Body of pancreas (tissue), 4 donors: ENCODE results near the gene PPP2R2B. TPM values are rescaled to one million over a fixed set of nuclear protein-coding genes. Genes with fewer than 3 reads are reported as not detected.

Experiments
- ATAC-seq: fragments of 150-250 bp; one replicate; pipeline ENCODE4 v1.9.1; 2016
- DNase-seq, 4 donors: peaks; one replicate each; pipeline ENCODE4 v3.0.0-alpha.2; 2019
- H3K27ac ChIP-seq, 4 donors: fragments of 200-600 bp; sonication (generic); 1 replicate in 3 of 4; 2 replicates in 1 of 4; pipeline versions ENCODE4 v1.5.1 to v1.6.1; 2016 to 2019; ENCODE audit warnings: mild to moderate bottlenecking in 1 of 4, mixed read lengths in 1 of 4, moderate library complexity in 1 of 4
- H3K27me3 ChIP-seq, 2 donors: fragments of 200-600 bp; sonication (generic); one replicate each; pipeline ENCODE4 v1.6.0; 2016; ENCODE audit warnings: mild to moderate bottlenecking in 1 of 2
- H3K36me3 ChIP-seq, 2 donors: fragments of 200-600 bp; sonication (generic); replicated peaks in 1 of 2; 2 replicates each; pipeline ENCODE4 v1.5.1; 2016; ENCODE audit warnings: low read depth in 2 of 2; ENCODE audit not compliant: insufficient read depth in 1 of 2
- H3K4me1 ChIP-seq: fragments of 200-600 bp; sonication (generic); one replicate; pipeline ENCODE4 v1.6.0; 2016
- H3K4me3 ChIP-seq, 2 donors: fragments of 200-600 bp; sonication (generic); 1 replicate in 1 of 2; 2 replicates in 1 of 2; pipeline ENCODE4 v1.5.1; 2016 to 2019
- H3K9me3 ChIP-seq, 3 donors: fragments of 200-600 bp; sonication (generic); 1 replicate in 2 of 3; 2 replicates in 1 of 3; pipeline ENCODE4 v1.5.1; 2016
- CTCF ChIP-seq, 7 experiments: fragments of 450-650 bp in 4 of 7; fragments of 200-600 bp in 3 of 7; sonication (generic) in 3 of 7; IDR thresholded peaks; one replicate each; pipeline ENCODE4 v1.5.1; 2016 to 2019; ENCODE audit warnings: antibody characterized with exemption in 7 of 7
- POLR2A ChIP-seq, 3 donors: fragments of 450-650 bp; IDR thresholded peaks; one replicate each; pipeline ENCODE4 v1.6.1; 2016; ENCODE audit warnings: antibody characterized with exemption in 3 of 3, mild to moderate bottlenecking in 2 of 3
- WGBS, 2 donors: methylation state at CpG; one replicate each; pipeline ENCODE4 v1.1.5; 2017; 5-methylcytosine and 5-hydroxymethylcytosine counted together
- intact Hi-C: fragments of 100-400 bp; cut with DNase I; formaldehyde crosslinking; loops from one replicate; pipeline ENCODE4 v1.15.1; 2023
- total RNA-seq, 2 donors: library from RNA; depleted of rRNA; stranded (reverse); fragments of >200 nt; gene quantifications; one replicate each; pipeline ENCODE4 v1.1.0, GENCODE V29; 2016

The PPP2R2B gene
- total RNA-seq, 2 donors from 2014 or later: 0.26 TPM; not detected in 1

GRCh38 chr5:146765089-146765832 is 113.3 kb downstream of the PPP2R2B start:
- H3K4me1 ChIP-seq: no peaks in the 10 kb centered on the region
- DNase-seq (no peak), ATAC-seq (no peak)
- 64 to 65% methylated on average over 2 of the region's 2 CpGs for WGBS, 2 donors
- H3K27ac ChIP-seq: no peak overlapping the region
- no peak overlapping the region for H3K4me3 ChIP-seq
- TF ChIP-seq CTCF (IDR thresholded peaks at IDR 0.05) (no peak), POLR2A (IDR thresholded peaks at IDR 0.05) (no peak)
- no peaks in the 10 kb centered on the region for H3K36me3 ChIP-seq
- H3K27me3 ChIP-seq: no peaks in the 10 kb centered on the region
- H3K9me3 ChIP-seq: no peaks in the 10 kb centered on the region
- intact Hi-C loops: no loop called here

GRCh38 chr5:146762830-146763229 is 115.7 kb downstream of the PPP2R2B start:
- intact Hi-C loops: no loop called here
- no peak overlapping the region for H3K4me3 ChIP-seq
- TF ChIP-seq CTCF (IDR thresholded peaks at IDR 0.05) (no peak), POLR2A (IDR thresholded peaks at IDR 0.05) (no peak)
- DNase-seq: no peak
- no peak overlapping the region for H3K27ac ChIP-seq
- H3K4me1 ChIP-seq: peaks cover 6% of the 10 kb centered on the region
- peak; percentile 48 for ATAC-seq
- WGBS, 2 donors: 22% methylated on average over 3 to 5 of the region's 5 CpGs
- no peaks in the 10 kb centered on the region for H3K9me3 ChIP-seq
- H3K27me3 ChIP-seq: no peaks in the 10 kb centered on the region
- H3K36me3 ChIP-seq: no peaks in the 10 kb centered on the region

- Histone ChIP-seq H3K4me1 (peaks cover 6% of the 10 kb centered on the region), H3K4me3 (no peak overlapping the region), H3K27me3 (no peaks in the 10 kb centered on the region), H3K27ac (no peak overlapping the region), H3K9me3 (no peaks in the 10 kb centered on the region), H3K36me3 (no peaks in the 10 kb centered on the region)
- ATAC-seq: no peak
- intact Hi-C loops: no loop called here
- TF ChIP-seq CTCF (IDR thresholded peaks at IDR 0.05) (no peak), POLR2A (IDR thresholded peaks at IDR 0.05) (no peak)
- no peak for DNase-seq
- 55 to 60% methylated on average over 1 of the region's 1 CpG for WGBS, 2 donors
These were observed 116.7 kb downstream of the PPP2R2B start for GRCh38 chr5:146761811-146762210.

GRCh38 chr5:146758938-146759337 is 119.6 kb downstream of the PPP2R2B start:
- Histone ChIP-seq H3K4me1 (peaks cover 6% of the 10 kb centered on the region), H3K27ac (no peak overlapping the region), H3K4me3 (no peak overlapping the region), H3K36me3 (no peaks in the 10 kb centered on the region), H3K27me3 (no peaks in the 10 kb centered on the region), H3K9me3 (no peaks in the 10 kb centered on the region)
- ATAC-seq (no peak), DNase-seq (no peak)
- TF ChIP-seq POLR2A (IDR thresholded peaks at IDR 0.05) (no peak), CTCF (IDR thresholded peaks at IDR 0.05) (no peak)
- intact Hi-C loops: no loop called here

- 81 to 86% methylated on average over 1 of the region's 1 CpG for WGBS, 2 donors
- H3K27ac ChIP-seq: no peak overlapping the region
- ATAC-seq (no peak), DNase-seq (no peak)
- TF ChIP-seq POLR2A (IDR thresholded peaks at IDR 0.05): no peak
- intact Hi-C loops: no loop called here
- no peaks in the 10 kb centered on the region for H3K9me3 ChIP-seq
- H3K4me1 ChIP-seq: peaks cover 10% of the 10 kb centered on the region
- H3K36me3 ChIP-seq: no peaks in the 10 kb centered on the region
- no peak overlapping the region for H3K4me3 ChIP-seq
- no peaks in the 10 kb centered on the region for H3K27me3 ChIP-seq
These were observed 120.5 kb downstream of the PPP2R2B start for GRCh38 chr5:146758076-146758475.
